ENCODE results near the gene EFCAB8.

Gene EFCAB8

GRCh38 chr20:32883081-32883480 is 24.4 kb downstream of the EFCAB8 start:
- no peak for DNase-seq (ENCODE audit: low read depth)
- TF ChIP-seq CTCF (IDR thresholded peaks at IDR 0.05; ENCODE audit: low read depth, low read length, missing control alignments): no peak

GRCh38 chr20:32885185-32885584 is 26.5 kb downstream of the EFCAB8 start:
- no peak overlapping the region for H3K4me3 ChIP-seq (ENCODE audit: low read depth, low read length)
- no peak for DNase-seq (ENCODE audit: low read depth)
- no peak for TF ChIP-seq CTCF (IDR thresholded peaks at IDR 0.05; ENCODE audit: low read depth, low read length, missing control alignments)

More at GRCh38 chr20:32883081-32883480, 24.4 kb downstream of the EFCAB8 start:
- H3K4me3 ChIP-seq (ENCODE audit: low read depth, low read length): no peak overlapping the region

- no peak for TF ChIP-seq CTCF (IDR thresholded peaks at IDR 0.05; ENCODE audit: low read depth, low read length, missing control alignments)
- DNase-seq (ENCODE audit: low read depth): no peak
- no peak overlapping the region for H3K4me3 ChIP-seq (ENCODE audit: low read depth, low read length)
Observed at GRCh38 chr20:32885952-32886351, 27.2 kb downstream of the EFCAB8 start.

DNA sequence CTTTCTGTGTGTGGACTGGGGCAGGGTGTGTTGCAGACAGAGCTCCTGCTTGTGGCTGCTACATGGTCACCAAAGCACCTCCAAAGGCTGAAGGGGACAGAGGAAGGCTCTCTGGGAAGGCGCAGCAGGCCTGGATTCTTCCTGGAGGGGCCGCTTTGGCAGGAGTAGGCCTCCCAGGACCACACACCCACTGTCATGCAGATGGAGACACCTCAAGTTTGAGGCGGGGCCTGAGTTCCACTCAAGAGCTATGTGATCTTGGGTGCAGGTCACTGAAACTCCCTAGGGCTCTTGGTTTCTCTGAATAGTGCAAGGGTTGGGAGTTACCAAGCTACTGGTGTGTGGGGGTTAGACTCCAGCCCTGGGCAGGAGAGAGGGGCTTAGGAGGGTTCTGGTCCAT is 27.9 kb downstream of the EFCAB8 start:
- TF ChIP-seq CTCF (IDR thresholded peaks at IDR 0.05; ENCODE audit: low read depth, low read length, missing control alignments): no peak
- no peak overlapping the region for H3K4me3 ChIP-seq (ENCODE audit: low read depth, low read length)
- no peak for DNase-seq (ENCODE audit: low read depth)

- DNase-seq (ENCODE audit: low read depth): no peak
- no peak for TF ChIP-seq CTCF (IDR thresholded peaks at IDR 0.05; ENCODE audit: low read depth, low read length, missing control alignments)
- no peak overlapping the region for H3K4me3 ChIP-seq (ENCODE audit: low read depth, low read length)
Observed at GRCh38 chr20:32887492-32887891, 28.8 kb downstream of the EFCAB8 start.

DNA sequence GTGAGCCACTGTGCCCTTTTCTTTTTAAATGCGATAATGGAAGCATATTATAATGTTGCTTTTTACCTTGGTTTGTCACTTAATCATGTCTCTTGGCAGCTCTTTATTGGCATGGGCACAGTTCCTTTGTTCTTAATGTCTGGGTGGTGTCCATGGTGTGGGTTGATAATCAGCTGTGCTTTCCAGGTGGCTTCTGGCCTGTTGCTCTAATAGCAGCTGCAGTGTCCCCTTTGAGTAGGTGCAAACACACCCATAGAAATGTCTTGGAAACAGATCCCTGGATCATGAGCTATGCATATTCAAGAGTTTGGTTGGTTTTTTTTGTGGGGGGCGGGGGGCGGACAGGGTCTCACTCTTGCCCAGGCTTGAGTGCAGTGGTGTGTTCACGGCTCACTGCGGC is 29.9 kb downstream of the EFCAB8 start:
- DNase-seq (ENCODE audit: low read depth): no peak
- H3K4me3 ChIP-seq (ENCODE audit: low read depth, low read length): no peak overlapping the region
- TF ChIP-seq CTCF (IDR thresholded peaks at IDR 0.05; ENCODE audit: low read depth, low read length, missing control alignments): no peak

- TF ChIP-seq CTCF (IDR thresholded peaks at IDR 0.05; ENCODE audit: low read depth, low read length, missing control alignments): no peak
- DNase-seq (ENCODE audit: low read depth): no peak
- no peak overlapping the region for H3K4me3 ChIP-seq (ENCODE audit: low read depth, low read length)
Observed at GRCh38 chr20:32889281-32889680, 30.6 kb downstream of the EFCAB8 start.

Data from GM12864 (cell line).